ENCODE data around the gene NEU3.
"Not testable (repeated sequence)": the region's sequence is repeated elsewhere in the genome, so short reads cannot be mapped to it uniquely, and the experiment has no call there.

NEU3 gene

GRCh38 chr11:74984730-74985129 lies 4.0 kb upstream of the NEU3 start:
- no peak for DNase-seq

- peak in 1 of 5 experiments; percentile 10 for DNase-seq
These were observed 516 bp downstream of the NEU3 start for GRCh38 chr11:74989260-74989638.

- DNase-seq, result not testable (repeated sequence)
These were observed 1.4 kb downstream of the NEU3 start for GRCh38 chr11:74990150-74990549.

GRCh38 chr11:74990941-74991340 lies 2.2 kb downstream of the NEU3 start:
- DNase-seq, result no peak

- DNase-seq, result no peak
These were observed 4.1 kb downstream of the NEU3 start for GRCh38 chr11:74992852-74993251.

- no peak for DNase-seq
These were observed 12.2 kb downstream of the NEU3 start for GRCh38 chr11:75000975-75001354.

GRCh38 chr11:75001686-75002085 lies 13.0 kb downstream of the NEU3 start:
- DNase-seq, result no peak

GRCh38 chr11:75002516-75002915 lies 13.8 kb downstream of the NEU3 start:
- no peak for DNase-seq

- no peak for DNase-seq
These were observed 15.5 kb downstream of the NEU3 start for GRCh38 chr11:75004215-75004614.

GRCh38 chr11:75011357-75011756 lies 22.6 kb downstream of the NEU3 start:
- DNase-seq, result no peak

- no peak for DNase-seq
These were observed 23.1 kb downstream of the NEU3 start for GRCh38 chr11:75011872-75012271.

GRCh38 chr11:75013051-75013450 lies 24.3 kb downstream of the NEU3 start:
- DNase-seq, result no peak

GRCh38 chr11:75014129-75014528 lies 25.4 kb downstream of the NEU3 start:
- DNase-seq, result no peak

GRCh38 chr11:75019200-75019599 lies 30.5 kb downstream of the NEU3 start:
- DNase-seq, result not testable (repeated sequence)

GRCh38 chr11:75020328-75020727 lies 31.6 kb downstream of the NEU3 start:
- not testable (repeated sequence) for DNase-seq

- no peak for DNase-seq
These were observed 33.6 kb downstream of the NEU3 start for GRCh38 chr11:75022296-75022695.

- peak; percentile 29 to 70 (median 57) for DNase-seq
These were observed 34.1 kb downstream of the NEU3 start for GRCh38 chr11:75022759-75023396.

GRCh38 chr11:75023446-75024067 lies 34.8 kb downstream of the NEU3 start:
- no peak for DNase-seq

GRCh38 chr11:75024068-75024449 lies 35.3 kb downstream of the NEU3 start:
- DNase-seq, result no peak

GRCh38 chr11:75024764-75025211 lies 36.1 kb downstream of the NEU3 start:
- no peak for DNase-seq

- no peak for DNase-seq
These were observed 36.8 kb downstream of the NEU3 start for GRCh38 chr11:75025561-75025960.

GRCh38 chr11:75028321-75028720 lies 39.6 kb downstream of the NEU3 start:
- DNase-seq, result no peak

GRCh38 chr11:75028724-75029123 lies 40.0 kb downstream of the NEU3 start:
- DNase-seq, result no peak

GRCh38 chr11:75029836-75030631 lies 41.3 kb downstream of the NEU3 start:
- DNase-seq, result no peak

Data from T-helper 2 cell (primary cell).